HG03460 (cell line): ENCODE measurements around the gene CDT1.

Experiments
- ATAC-seq: cut with Tn5 transposase; IDR thresholded peaks from one replicate; pipeline ENCODE4 v1.9.1; 2021; ENCODE audit not compliant: unreplicated experiment

Gene CDT1

DNA sequence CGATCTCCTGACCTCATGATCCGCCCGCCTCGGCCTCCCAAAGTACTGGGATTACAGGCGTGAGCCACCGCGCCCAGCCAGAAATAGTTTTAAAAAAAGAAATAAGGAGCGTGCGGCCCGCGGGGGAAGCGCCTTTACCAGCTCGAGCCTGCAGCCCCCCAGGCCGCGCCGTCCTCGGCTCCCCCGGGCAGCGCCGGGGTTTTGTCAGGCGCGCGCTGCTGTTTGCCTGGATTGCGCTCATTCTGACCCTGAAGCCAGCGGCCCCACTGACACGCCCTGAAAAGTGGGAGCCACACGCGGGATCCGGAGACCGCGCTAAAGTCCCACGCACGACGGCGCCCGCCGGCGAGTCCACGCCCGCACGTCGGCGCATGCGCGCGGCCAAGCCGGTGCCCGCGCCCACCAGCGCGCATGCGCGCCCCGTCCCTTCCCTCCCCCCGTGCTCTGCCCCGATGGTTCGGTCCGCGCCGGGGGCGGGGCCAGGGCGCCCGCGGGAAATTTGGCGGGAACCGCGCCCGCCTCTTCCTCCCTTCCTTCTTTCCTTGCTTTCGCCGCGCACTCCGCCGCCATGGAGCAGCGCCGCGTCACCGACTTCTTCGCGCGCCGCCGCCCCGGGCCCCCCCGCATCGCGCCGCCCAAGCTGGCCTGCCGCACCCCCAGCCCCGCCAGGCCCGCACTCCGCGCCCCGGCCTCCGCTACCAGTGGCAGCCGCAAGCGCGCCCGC lies at the start of gene CDT1:
Gene CDT1, plus strand, starts transcription at position 526 of the 724 bp plus-strand sequence. Its CDS starts 43 bp downstream, at position 569.
- ATAC-seq: no peak

DNA sequence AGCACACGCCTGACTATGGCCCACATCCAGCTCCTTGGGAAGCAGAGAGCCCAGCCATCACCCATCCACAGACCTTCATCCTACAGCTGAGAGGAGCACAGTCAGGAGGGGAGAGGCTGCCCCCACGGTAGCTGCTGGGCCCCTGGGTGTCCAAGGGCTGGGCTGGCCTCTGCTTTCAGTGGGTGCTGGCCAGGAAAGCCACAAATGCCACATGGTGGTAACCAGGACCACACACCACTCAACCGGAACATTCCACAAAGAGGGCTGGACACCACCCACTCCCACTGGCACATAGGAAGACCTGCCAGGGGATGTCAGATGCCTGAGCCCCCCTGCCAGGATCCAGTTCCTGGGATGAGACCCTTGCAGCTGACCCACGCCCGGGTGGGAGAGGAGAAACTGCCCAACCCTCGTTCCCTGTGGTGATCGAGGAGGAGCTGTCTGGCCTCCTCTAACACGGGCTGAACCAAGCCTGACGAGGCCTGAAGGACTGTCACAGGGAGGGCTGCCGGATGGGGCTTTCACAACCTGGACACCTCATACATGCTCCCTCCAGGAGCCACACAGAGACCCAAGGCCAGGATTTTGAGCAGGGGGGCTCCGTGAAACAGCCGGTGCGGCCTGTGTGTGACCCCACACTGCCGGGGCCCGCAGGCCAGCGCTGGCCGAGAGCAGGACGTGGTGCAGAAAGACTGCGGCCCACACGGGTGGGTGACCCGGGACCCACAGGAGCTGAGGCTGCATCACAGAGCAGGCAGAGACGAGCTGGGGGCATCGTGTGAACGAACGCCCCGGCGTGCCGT lies 49.3 kb upstream of the CDT1 start:
- ATAC-seq: no peak

DNA sequence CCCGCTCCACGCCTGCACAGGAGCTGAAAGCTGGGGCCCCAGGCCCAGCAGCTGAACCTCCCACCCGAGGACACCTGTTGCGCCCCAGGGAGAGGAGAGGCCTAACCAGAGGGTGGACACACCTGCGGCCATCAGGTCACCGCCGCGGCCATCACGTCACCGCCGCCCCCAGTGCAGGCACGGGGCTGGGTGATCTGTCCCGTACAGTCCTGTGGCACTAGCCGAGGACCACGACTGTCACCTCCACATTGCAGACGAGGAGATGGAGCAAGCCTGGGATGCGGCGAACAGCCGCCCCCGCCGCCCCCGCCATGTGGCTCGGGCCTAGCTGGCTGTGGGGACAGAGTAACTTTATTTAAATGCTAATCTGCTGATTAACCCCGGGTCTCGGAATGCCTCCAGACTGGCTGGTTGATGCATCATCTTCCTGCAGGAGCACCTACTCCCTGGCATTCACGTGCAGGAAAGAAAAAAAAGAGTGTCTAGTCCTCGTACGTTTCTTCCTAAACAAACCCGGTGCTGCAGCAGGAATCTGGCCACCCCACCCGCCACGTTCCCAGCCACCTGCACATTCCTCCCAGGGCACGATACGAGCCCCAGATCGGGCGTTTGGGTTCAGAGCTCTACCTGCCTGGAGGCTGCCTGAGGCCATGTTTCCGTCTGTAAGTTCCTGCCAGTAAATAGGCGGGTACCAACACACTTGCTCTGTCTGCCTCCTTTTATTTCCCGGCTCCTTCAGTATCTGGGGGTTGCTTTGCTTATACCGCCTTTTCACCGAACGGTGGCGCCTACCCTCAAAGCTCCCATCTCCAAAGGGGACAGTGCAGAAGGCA lies 48.5 kb upstream of the CDT1 start:
- no peak for ATAC-seq

DNA sequence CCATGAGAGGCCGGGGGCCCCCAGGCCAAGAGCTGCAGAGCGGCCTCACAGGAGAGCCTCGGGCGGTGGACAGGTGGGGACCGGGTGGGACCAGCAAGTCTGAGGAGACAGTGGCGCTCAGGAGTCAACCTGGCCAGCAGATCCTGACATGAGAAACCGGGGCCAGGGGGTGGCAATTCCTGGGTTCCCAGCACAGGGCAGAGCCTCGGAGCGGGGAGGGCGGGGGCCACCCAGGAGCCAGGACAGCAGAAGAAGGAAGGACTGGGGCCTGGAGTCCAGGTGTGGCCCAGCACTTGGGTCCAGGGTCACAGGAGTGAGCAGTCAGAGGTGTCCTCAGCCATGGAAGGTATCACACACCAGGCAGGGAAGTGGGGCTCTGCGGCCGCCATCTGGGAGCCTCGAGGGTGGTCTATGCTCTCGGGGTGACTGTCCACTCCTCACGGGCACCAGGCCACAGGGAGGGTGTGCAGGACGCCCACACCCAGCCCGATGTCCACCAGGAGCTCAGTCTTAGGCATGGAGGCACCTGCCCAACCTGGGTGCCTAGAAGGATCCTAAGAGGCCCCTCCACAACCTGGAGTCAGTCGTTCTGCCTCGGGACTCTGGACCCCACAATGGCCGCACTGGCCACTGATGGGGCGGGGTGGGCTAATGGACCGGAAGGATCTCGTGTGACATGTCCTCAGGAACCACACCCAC lies 47.7 kb upstream of the CDT1 start:
- ATAC-seq: no peak

DNA sequence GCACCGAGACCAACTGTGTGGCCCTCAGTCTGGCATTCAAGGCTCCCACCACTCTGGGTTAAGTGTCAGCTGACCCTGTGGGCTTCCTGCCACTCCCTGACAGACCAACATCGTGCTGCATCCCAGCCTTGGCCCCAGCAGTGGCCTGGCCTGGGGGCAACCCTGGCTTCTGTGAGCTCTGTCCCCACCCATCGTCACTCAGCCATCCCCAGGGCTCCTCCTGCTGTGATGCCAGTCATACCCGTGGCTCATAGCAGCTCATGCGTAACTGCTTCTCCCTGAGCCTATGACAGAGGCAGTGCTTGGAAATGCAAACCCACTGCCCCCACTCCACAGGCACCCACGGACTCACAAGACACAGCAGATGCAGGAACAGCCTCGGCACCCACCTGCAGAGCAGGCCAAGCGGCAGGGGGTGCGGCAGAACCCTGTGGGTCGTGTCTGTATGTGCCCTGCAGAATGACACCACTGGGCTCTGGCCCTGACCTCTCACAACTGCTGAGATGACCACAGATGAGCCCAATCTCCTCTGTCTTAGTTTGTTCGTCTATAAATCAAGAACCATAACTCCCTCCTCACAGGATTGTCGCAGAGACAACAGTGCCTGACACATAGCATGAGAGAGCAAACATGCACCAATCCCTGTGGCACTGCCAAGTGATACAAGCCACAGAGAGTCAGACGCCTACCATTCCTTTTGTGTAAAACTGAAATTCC lies 45.2 kb upstream of the CDT1 start:
- ATAC-seq: no peak

DNA sequence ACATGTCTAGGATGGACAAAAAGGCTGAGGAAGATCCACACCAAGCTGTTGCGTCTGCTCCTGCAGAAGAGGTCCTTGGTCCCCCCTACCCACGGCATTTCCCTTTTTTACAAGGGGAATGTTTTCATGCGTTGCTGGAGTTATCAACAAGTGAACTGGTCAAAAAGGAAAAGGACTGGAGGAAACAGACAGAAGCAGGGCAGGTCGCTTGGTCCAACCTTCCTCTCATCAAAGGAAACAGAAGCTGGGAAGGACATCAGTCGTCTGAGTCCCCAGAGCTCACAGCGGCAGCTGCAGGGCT lies 44.7 kb upstream of the CDT1 start:
- no peak for ATAC-seq

DNA sequence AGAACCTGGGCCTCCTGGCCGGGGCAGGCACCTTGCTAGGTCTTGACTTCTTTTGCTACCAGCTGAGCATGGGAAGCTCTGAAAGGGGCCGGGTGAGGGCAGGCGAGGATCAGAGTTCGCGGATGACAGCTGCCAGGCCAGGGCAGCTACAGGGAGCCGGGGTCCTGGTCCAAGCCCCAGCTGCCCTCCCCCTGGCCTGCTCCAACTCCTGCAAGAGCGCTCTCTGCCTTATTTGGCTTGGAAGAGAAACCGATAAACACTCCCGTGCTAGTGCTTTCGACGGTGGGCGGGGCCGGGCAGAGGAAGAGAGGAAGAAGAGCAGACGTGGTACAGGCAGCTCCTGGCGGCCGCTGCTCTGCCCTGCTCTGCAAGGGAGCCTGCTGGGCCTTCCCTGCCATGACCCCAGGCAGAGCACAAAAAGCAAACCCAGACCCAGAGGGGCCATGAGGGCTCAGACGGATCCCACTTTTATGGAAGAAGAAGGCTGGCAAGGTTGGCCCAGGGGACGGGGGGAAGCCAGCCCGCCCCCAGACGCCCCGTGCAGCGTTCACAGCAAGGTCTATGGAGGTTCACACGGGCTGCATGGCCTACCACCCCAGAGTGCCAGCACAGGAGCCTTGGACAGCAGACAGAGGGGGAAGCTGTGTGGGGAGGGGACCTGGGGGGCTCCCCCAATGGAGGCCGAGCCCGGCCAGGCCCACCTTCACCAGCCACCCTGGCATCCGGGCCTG lies 44.2 kb upstream of the CDT1 start:
- no peak for ATAC-seq

DNA sequence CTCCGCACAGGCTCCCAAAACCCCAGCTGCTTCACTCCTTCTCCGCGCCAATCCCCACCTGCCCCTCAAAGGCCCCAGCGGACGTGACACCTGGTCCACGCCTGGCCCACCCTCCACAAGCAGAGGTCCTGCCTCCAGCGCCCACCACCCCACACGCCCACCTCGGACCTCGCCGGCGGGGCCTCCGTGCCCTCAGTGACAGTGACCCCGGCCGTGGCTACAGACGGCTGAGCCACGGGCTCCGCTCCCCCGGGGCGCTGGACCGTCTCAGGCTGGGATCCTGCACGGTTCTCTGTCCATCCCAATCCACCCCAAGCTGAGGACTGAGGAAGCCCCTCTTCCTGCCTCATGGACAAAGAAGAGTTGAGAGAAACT lies 43.6 kb upstream of the CDT1 start:
- ATAC-seq: no peak

DNA sequence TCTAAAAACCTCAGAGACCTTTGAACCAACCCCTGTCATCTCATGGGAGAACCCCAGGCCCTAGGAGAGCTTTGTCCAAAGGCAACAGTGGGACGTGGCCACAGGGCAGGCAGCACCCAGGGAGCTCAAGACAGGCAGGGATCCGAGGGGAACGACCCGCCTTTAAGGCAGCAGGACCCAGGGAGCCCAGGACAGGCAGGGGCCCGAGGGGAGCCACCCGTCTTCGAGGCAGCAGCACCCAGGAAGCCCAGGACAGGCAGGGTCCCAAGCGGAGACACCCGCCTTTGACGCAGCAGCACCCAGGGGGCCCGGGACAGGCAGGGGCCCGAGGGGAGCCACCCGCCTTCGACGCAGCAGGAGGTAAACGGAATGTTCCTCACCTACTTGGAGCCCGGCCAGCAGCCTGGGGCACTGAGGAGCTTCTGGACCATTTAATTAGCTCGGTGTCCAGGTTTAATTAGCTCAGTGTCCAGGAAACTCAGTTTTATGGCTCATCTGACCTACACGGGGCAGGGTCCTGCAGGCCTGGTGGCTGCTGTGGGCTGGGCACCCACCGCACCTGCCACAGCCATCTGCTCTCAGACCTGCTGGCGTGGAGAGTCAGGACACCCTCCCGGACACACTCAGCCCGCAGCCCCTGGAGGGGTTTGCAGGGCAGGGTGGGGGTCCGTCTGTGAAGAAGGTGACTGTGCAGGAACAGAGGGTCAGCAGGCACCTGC lies 43.0 kb upstream of the CDT1 start:
- no peak for ATAC-seq

DNA sequence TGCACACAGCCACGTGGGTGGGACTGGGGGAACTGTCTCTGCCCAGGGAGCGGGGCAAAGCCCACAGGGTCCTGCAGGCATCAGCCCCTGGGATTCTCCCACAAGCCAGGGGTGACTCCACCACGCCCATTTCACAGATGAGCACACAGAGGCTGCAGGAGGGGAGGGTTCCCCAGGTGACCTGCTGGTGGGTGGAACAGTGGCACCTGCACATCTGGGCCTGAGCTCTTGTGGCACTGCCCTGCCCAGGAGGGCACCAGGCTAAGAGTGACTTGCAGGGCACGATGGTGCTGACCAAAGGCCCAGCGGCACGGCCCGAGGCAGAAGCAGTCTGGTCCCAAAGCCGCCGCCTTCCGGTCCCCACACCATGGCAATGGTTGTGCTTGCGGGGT lies 42.5 kb upstream of the CDT1 start:
- no peak for ATAC-seq

DNA sequence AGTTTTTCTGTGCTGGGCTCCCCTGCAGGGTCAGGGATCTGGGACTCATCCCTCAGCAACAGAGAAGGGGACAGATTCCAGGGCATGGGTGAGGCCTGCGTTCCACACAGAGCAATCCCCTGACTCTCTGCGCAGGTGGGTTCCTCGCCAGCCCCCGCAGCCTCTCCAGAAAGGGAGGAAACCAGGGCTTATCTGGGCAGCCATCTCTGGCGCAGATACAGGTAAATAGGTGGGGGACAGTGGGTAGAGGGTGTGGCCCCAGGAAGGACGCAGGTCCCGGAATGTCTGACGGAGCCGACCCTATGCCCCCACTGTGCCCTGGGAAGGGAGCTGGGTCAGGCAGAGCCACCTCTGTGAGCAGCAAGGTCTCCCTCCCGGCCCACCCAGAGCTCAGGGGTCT lies 41.8 kb upstream of the CDT1 start:
- ATAC-seq: no peak

DNA sequence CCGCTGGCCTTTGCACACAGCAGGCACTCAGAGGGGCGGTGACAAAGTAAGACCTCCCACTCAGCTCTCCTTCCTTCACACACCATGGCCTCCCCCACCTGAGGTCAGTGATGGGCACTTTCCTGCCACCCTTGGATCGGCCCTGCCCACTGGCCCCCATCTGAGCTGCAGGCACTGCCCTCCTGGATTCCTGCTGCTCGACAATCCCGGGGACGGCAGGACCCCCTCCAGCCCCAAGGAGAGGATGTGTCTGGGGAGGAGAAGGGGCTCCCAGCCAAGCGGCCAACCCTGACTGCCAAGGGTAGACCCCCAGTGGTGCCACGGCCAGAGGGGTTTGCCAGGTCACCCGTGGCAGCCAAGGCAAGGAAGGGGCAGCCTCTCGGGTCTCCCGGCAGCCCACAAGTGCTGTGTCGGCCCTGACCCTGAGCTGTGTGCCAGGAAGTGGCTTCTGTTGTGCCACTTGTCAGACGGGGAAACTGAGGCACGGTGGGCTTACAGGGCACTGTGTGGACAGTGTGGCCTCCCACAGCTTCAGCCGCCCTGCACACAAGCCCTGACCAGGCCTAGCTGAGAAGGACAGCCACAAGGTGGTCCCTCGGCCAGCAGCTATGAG lies 41.2 kb upstream of the CDT1 start:
- no peak for ATAC-seq

DNA sequence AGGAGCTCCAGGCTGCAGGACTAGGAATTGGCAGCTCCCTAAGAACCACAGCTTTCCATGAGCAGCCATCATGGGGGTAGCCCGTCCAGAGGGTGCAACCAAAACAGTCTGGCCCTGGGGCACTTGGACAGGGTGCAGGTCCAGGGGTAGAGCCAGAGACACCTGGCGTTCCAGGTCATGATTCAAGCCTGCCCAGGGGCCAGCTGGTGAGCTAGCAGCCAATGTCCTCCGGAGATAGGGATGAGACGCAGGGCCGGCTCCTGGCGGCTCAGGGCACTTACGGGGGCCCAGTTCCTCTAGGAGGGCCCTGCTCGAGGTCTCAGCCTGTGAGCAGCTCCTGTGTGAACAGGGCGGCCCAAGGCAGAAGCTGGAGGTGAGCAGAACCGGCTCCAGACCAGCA lies 40.6 kb upstream of the CDT1 start:
- ATAC-seq: no peak

DNA sequence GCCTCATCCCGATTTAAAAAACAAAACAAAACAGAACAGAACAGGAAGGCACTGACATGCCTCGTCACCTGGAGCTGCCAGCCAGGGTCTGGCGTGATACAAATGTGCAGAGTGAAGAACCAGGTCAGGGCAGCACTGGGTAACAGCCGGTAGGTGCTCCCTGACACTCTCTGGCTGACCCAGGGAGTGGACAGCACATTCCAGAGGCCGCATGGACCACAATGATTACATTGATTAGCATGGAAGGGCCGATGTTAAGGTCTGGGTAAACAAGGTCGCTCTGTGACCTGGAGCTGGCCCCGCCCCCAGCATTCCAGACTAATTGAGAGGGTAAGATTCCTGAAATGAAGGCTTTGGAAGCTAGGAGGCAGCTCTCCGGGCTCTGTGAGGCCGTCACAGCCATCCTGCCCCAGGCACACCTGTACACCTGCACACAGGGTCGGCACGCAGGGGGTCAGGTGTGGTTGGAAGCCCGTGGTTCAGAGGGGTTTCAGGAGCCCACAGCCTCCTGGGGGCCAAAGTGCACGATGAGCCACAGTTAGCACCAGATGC lies 40.0 kb upstream of the CDT1 start:
- no peak for ATAC-seq

DNA sequence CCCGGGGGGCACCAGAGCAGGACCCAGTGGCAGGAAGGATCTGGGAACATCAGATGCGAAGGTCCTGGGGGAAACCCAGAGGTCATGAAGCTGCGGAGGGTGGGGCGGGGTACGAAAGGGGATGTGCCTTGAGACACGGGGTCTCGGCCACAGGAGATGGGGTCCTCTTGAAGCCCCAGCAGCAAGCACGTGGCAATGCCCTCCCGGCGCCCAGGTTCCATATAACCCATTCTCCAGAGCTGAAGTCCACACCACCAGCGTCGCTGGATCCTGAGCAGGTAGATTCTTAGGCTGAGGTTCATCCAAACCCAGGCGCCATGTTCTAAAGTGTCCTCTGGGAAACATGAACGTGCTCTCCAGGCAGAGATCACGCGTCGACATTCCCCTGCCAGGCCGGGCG lies 39.5 kb upstream of the CDT1 start:
- ATAC-seq: no peak

DNA sequence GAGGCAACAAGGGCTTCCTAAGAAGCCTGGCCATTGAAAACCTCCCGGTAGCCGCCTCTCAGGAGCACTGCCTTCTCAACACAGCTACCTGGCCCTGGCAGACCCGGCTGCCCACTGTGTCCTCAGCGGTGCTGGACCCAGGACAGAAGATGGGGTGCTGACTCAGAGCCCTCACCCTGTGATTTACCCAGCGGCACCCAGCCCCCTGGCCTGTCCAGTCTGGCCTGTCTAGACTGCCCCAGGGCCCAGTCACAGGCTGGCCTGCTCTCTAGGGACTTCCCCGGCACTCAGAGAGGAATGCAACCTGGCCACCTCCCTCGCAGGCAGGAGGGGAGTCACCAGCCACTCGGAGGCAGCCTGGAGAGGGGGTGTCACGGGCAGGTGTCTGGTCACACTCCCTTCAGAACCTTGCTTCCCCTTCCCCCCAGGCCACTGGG lies 38.7 kb upstream of the CDT1 start:
- no peak for ATAC-seq

DNA sequence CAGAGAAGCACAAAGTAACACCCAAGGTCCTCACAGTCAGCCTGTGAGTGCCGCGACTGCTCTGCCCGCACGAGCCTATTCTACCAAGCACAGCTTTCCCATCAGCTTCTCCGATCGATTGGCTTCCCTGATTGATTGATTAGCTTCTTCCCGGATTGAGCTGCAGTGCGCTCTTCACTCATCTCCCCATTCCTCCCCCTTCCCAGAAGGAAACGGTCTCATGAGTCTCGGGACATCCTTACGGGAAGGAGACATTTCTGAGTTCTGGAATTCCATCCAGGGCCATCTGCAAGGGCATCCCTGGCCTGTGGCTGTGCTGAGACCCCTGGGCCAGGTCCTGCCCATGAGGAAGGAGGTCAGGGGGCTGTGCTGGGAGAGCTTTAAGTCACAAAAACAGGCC lies 36.6 kb upstream of the CDT1 start:
- ATAC-seq: no peak

DNA sequence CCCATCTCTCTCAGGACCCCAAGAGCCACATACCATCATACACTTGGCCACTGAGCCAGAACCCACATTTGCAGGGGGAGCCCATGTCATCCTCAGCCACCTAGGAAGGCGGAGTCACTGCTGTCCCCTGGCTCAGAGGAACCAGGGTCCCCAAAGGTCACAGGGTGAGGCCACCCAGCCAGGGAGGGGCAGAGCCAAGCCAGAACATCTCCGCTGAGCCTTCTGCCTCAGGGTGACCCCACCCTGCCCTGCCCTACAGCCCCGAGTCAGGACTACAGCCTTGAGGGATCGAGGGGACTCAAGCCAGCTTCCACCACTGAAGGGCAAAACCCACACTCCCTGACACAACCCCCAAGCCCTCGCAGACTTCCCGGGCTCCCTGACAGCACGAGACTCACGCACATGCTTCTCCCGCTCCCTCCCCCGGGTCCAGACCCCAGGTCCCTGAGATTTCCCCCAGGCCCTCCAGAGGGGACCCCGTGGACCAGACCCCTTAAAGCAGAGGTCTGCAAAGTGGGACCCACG lies 36.0 kb upstream of the CDT1 start:
- no peak for ATAC-seq
